ENCODE measurements around the gene MSI2. TPM values are rescaled to one million over a fixed set of nuclear protein-coding genes. Genes with fewer than 3 reads are reported as not detected.

Gene MSI2
- total RNA-seq, 2 donors from 2014 or later = 53.1 to 74.0 TPM

DNA sequence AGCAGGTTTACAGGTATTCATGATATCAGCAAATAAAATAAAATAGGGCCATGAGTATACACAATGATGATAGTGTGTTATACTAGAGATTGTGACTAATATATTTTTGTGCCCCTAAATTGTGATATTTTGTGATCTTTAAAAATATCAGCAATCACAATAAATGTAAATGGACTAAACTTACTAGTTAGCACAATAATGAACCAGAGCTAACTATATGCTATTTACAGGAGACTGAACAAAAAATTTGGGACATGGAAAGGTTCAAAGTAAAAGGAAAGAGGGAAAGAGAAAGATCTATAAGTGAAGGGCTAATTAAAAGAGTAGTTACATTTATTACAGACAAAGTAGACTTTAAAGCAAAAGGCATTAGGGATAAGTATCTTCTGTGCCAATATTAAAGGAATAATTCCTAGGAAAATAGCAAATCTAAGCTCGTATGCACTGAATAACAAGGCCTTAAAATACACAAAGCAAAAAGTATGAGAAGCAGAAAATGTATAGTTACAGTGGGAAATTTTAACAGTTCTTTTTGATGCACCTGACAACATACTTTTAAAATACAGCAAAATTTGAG, 5.0 kb upstream of the MSI2 start:
- intact Hi-C loops (cut with DNase I) = loop anchor here (10.0 kb wide), 1 partner anchor 334 kb away; no protein-coding TSS in a partner anchor
- Histone ChIP-seq H3K36me3 (no peaks in the 10 kb centered on the region), H3K4me1 (replicated peaks) (no peaks in the 10 kb centered on the region), H3K27me3 (replicated peaks; ENCODE audit: insufficient read depth) (no peaks in the 10 kb centered on the region), H3K27ac (no peak overlapping the region), H3K4me3 (no peak overlapping the region), H3K9me3 (no peaks in the 10 kb centered on the region)
- TF ChIP-seq CTCF (IDR thresholded peaks at IDR 0.05) (no peak), POLR2A (IDR thresholded peaks at IDR 0.05) (no peak), POLR2AphosphoS5 (IDR thresholded peaks at IDR 0.05) (no peak)
- DNase-seq (ENCODE audit: low spot score) = no peak
- WGBS = 95% methylated on average over 1 of the region's 1 CpG

- TF ChIP-seq CTCF (IDR thresholded peaks at IDR 0.05) = no peak
- no peak for TF ChIP-seq POLR2A (IDR thresholded peaks at IDR 0.05)
- peak; percentile 73 for TF ChIP-seq POLR2AphosphoS5 (IDR thresholded peaks at IDR 0.05)
- Histone ChIP-seq H3K9me3 (no peaks in the 10 kb centered on the region), H3K4me3 (no peak overlapping the region), H3K36me3 (no peaks in the 10 kb centered on the region), H3K27ac (peak overlapping the region; percentile 41 to 61), H3K27me3 (replicated peaks; ENCODE audit: insufficient read depth) (no peaks in the 10 kb centered on the region), H3K4me1 (replicated peaks) (no peaks in the 10 kb centered on the region)
- no peak for DNase-seq (ENCODE audit: low spot score)
- intact Hi-C loops (cut with DNase I) = loop anchor here (10.0 kb wide), 1 partner anchor 331 kb away; no protein-coding TSS in a partner anchor
- 42% methylated on average over 6 of the region's 6 CpGs for WGBS
These were observed 2.8 kb upstream of the MSI2 start for GRCh38 chr17:57253362-57254065.

DNA sequence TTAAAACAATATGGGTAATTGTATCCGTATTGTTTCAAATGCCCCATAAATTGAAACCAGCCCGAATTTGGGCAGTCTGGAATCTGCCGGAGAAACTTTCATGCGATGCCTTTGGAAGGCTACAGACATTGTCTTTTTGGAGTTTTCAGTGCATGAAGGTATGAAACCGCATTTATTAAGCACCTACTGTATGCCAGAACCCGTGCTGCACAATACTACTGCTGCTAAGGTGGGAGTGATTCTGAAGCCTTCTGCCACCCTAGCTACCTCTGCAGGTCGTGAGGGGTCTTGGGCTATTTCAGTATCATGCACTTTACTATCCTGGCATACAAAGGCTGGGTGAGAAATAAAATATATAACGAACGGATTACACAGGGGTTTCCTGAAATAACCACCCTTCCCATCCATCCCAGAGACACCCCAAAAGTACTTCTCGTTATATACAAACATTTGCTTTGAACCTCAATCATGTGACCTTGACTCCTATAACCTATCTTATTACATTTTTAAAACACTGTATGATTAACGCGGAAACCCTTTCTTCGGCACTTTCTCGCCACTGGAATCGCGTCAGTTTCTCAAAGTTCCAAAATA, 1.0 kb upstream of the MSI2 start:
- Histone ChIP-seq H3K4me3 (peak overlapping the region; percentile 82 to 88), H3K27ac (peak overlapping the region; percentile 97 to 99), H3K4me1 (replicated peaks) (no peaks in the 10 kb centered on the region), H3K27me3 (replicated peaks; ENCODE audit: insufficient read depth) (no peaks in the 10 kb centered on the region), H3K36me3 (no peaks in the 10 kb centered on the region), H3K9me3 (no peaks in the 10 kb centered on the region)
- WGBS = 28% methylated on average over 16 of the region's 16 CpGs
- no peak for DNase-seq (ENCODE audit: low spot score)
- intact Hi-C loops (cut with DNase I) = loop anchor here (5.0 to 10.0 kb wide), 2 partner anchors 152 to 330 kb away; no protein-coding TSS in a partner anchor
- TF ChIP-seq POLR2A (IDR thresholded peaks at IDR 0.05) (no peak), CTCF (IDR thresholded peaks at IDR 0.05) (no peak), POLR2AphosphoS5 (IDR thresholded peaks at IDR 0.05) (no peak)

DNA sequence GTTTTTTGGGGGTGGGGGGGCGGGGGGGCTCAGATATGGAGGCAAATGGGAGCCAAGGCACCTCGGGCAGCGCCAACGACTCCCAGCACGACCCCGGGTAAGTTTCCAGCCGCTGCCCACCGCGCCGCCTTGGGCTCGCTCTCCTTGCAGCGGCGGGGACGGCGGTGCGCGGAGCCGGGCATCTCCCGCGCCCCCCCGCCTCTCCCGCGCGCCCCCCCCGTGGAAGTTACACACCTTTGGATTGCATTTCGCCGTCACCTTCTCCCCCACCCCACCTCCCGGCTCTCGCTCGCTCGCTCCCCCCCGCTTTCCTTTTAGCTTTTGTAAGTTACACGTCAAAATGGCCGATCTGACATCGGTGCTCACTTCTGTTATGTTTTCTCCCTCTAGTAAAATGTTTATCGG, 387 bp downstream of the MSI2 start:
- TF ChIP-seq CTCF (IDR thresholded peaks at IDR 0.05) = no peak
- no peak for TF ChIP-seq POLR2A (IDR thresholded peaks at IDR 0.05)
- no peak for TF ChIP-seq POLR2AphosphoS5 (IDR thresholded peaks at IDR 0.05)
- peak overlapping the region; percentile 82 to 88 for H3K4me3 ChIP-seq
- H3K27ac ChIP-seq = peak overlapping the region; percentile 97 to 99
- no peaks in the 10 kb centered on the region for H3K4me1 ChIP-seq (replicated peaks)
- no peaks in the 10 kb centered on the region for H3K27me3 ChIP-seq (replicated peaks; ENCODE audit: insufficient read depth)
- no peaks in the 10 kb centered on the region for H3K9me3 ChIP-seq
- H3K36me3 ChIP-seq = no peaks in the 10 kb centered on the region
- intact Hi-C loops (cut with DNase I) = loop anchor here (2.0 to 10.0 kb wide), 3 partner anchors 151 to 406 kb away; no protein-coding TSS in a partner anchor
- WGBS = under 1% methylated on average over 19 of the region's 36 CpGs
- DNase-seq (ENCODE audit: low spot score) = peak; percentile 31
